Activated T-helper 1 cell treated with Interleukin-2 at 50 U/mL for 16 hours (primary cell): ENCODE measurements around the gene IKBKE.

Experiments
- DNase-seq: peaks from one replicate; pipeline ENCODE4 v3.0.0-alpha.2; 2020; ENCODE audit warnings: low read depth

IKBKE gene

GRCh38 chr1:206544562-206545257 is 74.4 kb downstream of the IKBKE start:
- DNase-seq, result peak; percentile 69

- no peak for DNase-seq
Measured at GRCh38 chr1:206545351-206545750, 75.1 kb downstream of the IKBKE start.
